Keratinocyte (primary cell): ENCODE data around the gene GALNT9. TPM values are rescaled to one million over a fixed set of nuclear protein-coding genes. Genes with fewer than 3 reads are reported as not detected.
"Not testable (repeated sequence)": the region's sequence is repeated elsewhere in the genome, so short reads cannot be mapped to it uniquely, and the experiment has no call there.

Experiments
- DNase-seq: peaks from one replicate; pipeline ENCODE4 v3.0.0-alpha.2; 2011; ENCODE audit warnings: low read depth, missing footprints, low spot score
- FAIRE-seq: peaks from 2 replicates; lab custom pipeline; 2011; peaks lifted over from hg19 to GRCh38; lab: Jason Lieb, UNC
- H2AFZ ChIP-seq: 2 replicates; pipeline ENCODE4 v1.6.0; 2012; ENCODE audit warnings: low read length, control low read depth, inconsistent platforms; ENCODE audit not compliant: control insufficient read depth
- H3K27ac ChIP-seq: 2 replicates; pipeline ENCODE4 v1.5.1; 2011; ENCODE audit warnings: low read length; ENCODE audit not compliant: control insufficient read depth, insufficient read depth
- H3K27me3 ChIP-seq: 3 replicates; pipeline ENCODE4 v1.6.0; 2011; ENCODE audit warnings: low read length; ENCODE audit not compliant: control insufficient read depth, insufficient read depth; ENCODE audit errors: extremely low read depth
- H3K36me3 ChIP-seq, 2 experiments: 2 replicates in 1 of 2; 3 replicates in 1 of 2; pipeline ENCODE4 v1.5.1; 2011; ENCODE audit warnings: low read length in 2 of 2, mild to moderate bottlenecking in 1 of 2; ENCODE audit not compliant: control insufficient read depth in 2 of 2, insufficient read depth in 2 of 2; ENCODE audit errors: extremely low read depth in 1 of 2
- H3K4me1 ChIP-seq: 3 replicates; pipeline ENCODE4 v1.5.1; 2011; ENCODE audit warnings: low read length; ENCODE audit not compliant: control insufficient read depth, insufficient read depth; ENCODE audit errors: extremely low read depth
- H3K4me2 ChIP-seq: 3 replicates; pipeline ENCODE4 v1.6.0; 2011; ENCODE audit warnings: low read depth, low read length; ENCODE audit not compliant: control insufficient read depth, insufficient read depth; ENCODE audit errors: extremely low read depth
- H3K4me3 ChIP-seq, 3 experiments: fragments of 200-600 bp in 1 of 3; sonication (generic) in 1 of 3; 2 replicates in 2 of 3; 3 replicates in 1 of 3; pipeline ENCODE4 v1.5.1; 2011 to 2016; ENCODE audit warnings: low read length in 3 of 3, mild to moderate bottlenecking in 3 of 3, control low read depth in 2 of 3, inconsistent platforms in 1 of 3, low read depth in 1 of 3, mixed read lengths in 1 of 3, mixed run types in 1 of 3, moderate library complexity in 1 of 3; ENCODE audit not compliant: control insufficient read depth in 2 of 3, insufficient read depth in 2 of 3; ENCODE audit errors: extremely low read depth in 1 of 3
- H3K79me2 ChIP-seq: 2 replicates; pipeline ENCODE4 v1.6.0; 2012; ENCODE audit warnings: low read length; ENCODE audit not compliant: control insufficient read depth, insufficient read depth
- H3K9ac ChIP-seq: 3 replicates; pipeline ENCODE4 v1.6.0; 2011; ENCODE audit warnings: low read length; ENCODE audit not compliant: control insufficient read depth, insufficient read depth; ENCODE audit errors: extremely low read depth
- H3K9me1 ChIP-seq: 3 replicates; pipeline ENCODE4 v1.6.0; 2011; ENCODE audit warnings: low read length; ENCODE audit not compliant: control insufficient read depth, insufficient read depth; ENCODE audit errors: extremely low read depth
- H3K9me3 ChIP-seq: 2 replicates; pipeline ENCODE4 v1.5.1; 2012; ENCODE audit warnings: low read depth, low read length; ENCODE audit not compliant: control insufficient read depth
- H4K20me1 ChIP-seq: 3 replicates; pipeline ENCODE4 v1.6.0; 2011; ENCODE audit warnings: low read length; ENCODE audit not compliant: control insufficient read depth, insufficient read depth; ENCODE audit errors: extremely low read depth
- EZH2 ChIP-seq: IDR thresholded peaks from one replicate; pipeline ENCODE4 v1.6.1; 2012; ENCODE audit warnings: inconsistent platforms, mild to moderate bottlenecking, low read length, moderate library complexity
- dilution Hi-C: fragments of 300-500 bp; cut with MboI; formaldehyde crosslinking; loops from one replicate; pipeline ENCODE4 v1.7.0; 2020; ENCODE audit warnings: low sequenced_read_pairs; ENCODE audit not compliant: extremely low pct_ligation_motif_present
- polyA plus RNA-seq, 5 experiments: library from polyadenylated mRNA; depleted of rRNA in 3 of 5; stranded (reverse) in 3 of 5; stranded (forward) in 1 of 5; unstranded in 1 of 5; fragments of >200 nt; gene quantifications; 1 replicate in 1 of 5; 2 replicates in 3 of 5; 3 replicates in 1 of 5; pipeline versions ENCODE4 v1.2.1 to v1.2.3, GENCODE V29; 2011 to 2012; ENCODE audit warnings: missing spikeins in 2 of 5, low read depth in 1 of 5, low replicate concordance in 1 of 5
- TF ChIP-seq, protein P1 (sequence below), 3 experiments: IDR thresholded peaks in 1 of 3; conservative IDR thresholded peaks in 1 of 3; optimal IDR thresholded peaks in 1 of 3; 2 replicates in 2 of 3; 3 replicates in 1 of 3; pipeline versions ENCODE3 to v1.5.1; 2011; ENCODE audit warnings: low read length in 3 of 3, mild to moderate bottlenecking in 3 of 3, moderate library complexity in 2 of 3, control low read depth in 1 of 3, inconsistent platforms in 1 of 3; ENCODE audit not compliant: insufficient read depth in 2 of 3; ENCODE audit errors: extremely low read depth in 1 of 3

GALNT9 gene
- polyA plus RNA-seq, 1 donor (not counting 4 experiments of a cell fraction or from before 2014, with no cell fraction given) = not detected

DNA sequence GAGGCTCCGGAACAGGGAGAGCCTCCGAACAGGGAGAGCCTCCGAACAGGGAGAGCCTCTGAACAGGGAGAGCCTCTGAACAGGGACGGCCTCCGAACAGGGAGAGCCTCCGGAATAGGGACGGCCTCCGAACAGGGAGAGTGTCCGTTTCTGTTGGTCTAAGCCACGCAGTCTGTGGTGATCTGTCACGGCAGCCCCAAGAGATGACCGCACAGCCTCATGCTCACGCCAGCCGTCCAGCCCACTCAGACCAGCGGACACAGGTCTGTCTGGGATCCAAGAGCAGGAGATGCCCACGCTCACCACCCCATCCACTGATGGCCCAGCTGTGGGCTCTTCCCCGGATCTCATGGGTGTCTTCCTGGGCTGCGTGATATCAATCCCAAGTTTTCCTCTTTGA, 33.3 kb downstream of the GALNT9 start:
- no peak overlapping the region for H3K4me3 ChIP-seq
- no peaks in the 10 kb centered on the region for H3K27me3 ChIP-seq
- H3K4me2 ChIP-seq = no peak overlapping the region
- no peaks in the 10 kb centered on the region for H3K9me1 ChIP-seq
- dilution Hi-C loops = no loop called here
- H3K27ac ChIP-seq = no peak overlapping the region
- no peaks in the 10 kb centered on the region for H3K36me3 ChIP-seq
- TF ChIP-seq, protein P1, sequence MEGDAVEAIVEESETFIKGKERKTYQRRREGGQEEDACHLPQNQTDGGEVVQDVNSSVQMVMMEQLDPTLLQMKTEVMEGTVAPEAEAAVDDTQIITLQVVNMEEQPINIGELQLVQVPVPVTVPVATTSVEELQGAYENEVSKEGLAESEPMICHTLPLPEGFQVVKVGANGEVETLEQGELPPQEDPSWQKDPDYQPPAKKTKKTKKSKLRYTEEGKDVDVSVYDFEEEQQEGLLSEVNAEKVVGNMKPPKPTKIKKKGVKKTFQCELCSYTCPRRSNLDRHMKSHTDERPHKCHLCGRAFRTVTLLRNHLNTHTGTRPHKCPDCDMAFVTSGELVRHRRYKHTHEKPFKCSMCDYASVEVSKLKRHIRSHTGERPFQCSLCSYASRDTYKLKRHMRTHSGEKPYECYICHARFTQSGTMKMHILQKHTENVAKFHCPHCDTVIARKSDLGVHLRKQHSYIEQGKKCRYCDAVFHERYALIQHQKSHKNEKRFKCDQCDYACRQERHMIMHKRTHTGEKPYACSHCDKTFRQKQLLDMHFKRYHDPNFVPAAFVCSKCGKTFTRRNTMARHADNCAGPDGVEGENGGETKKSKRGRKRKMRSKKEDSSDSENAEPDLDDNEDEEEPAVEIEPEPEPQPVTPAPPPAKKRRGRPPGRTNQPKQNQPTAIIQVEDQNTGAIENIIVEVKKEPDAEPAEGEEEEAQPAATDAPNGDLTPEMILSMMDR (optimal IDR thresholded peaks at IDR 0.05 in 1 of 3, IDR thresholded peaks at IDR 0.05 in 1 of 3, conservative IDR thresholded peaks at IDR 0.05 in 1 of 3; ENCODE audit: extremely low read depth in 1 of 3, insufficient read depth in 2 of 3, low read length in 3 of 3) = no peak
- TF ChIP-seq EZH2 = no peak
- FAIRE-seq (no peak), DNase-seq (no peak)
- H3K9ac ChIP-seq = no peak overlapping the region
- H2AFZ ChIP-seq = no peak overlapping the region
- H3K9me3 ChIP-seq = peaks cover 13% of the 10 kb centered on the region
- no peaks in the 10 kb centered on the region for H3K79me2 ChIP-seq
- no peaks in the 10 kb centered on the region for H4K20me1 ChIP-seq
- no peaks in the 10 kb centered on the region for H3K4me1 ChIP-seq

DNA sequence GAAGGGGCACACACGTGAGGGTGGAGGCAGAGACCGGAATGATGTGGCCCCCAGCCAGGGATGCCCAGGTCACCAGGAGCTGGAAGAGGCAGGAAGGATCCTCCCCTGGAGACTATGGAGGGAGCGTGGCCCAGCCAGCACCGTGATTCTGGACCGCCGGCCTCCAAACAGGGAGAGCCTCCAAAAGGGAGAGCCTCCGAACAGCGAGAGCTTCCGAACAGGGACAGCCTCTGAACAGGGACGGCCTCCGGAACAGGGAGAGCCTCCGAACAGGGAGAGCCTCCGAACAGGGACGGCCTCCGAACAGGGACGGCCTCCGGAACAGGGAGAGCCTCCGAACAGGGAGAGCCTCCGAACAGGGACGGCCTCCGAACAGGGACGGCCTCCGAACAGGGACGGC, 33.8 kb downstream of the GALNT9 start:
- H3K9me1 ChIP-seq, H3K4me2 ChIP-seq, DNase-seq, FAIRE-seq, H3K4me1 ChIP-seq, H2AFZ ChIP-seq, H3K9ac ChIP-seq, H4K20me1 ChIP-seq, dilution Hi-C loops, H3K36me3 ChIP-seq, H3K79me2 ChIP-seq, H3K27ac ChIP-seq, H3K4me3 ChIP-seq, H3K27me3 ChIP-seq: not testable (repeated sequence)
- H3K9me3 ChIP-seq = peaks cover 13% of the 10 kb centered on the region

DNA sequence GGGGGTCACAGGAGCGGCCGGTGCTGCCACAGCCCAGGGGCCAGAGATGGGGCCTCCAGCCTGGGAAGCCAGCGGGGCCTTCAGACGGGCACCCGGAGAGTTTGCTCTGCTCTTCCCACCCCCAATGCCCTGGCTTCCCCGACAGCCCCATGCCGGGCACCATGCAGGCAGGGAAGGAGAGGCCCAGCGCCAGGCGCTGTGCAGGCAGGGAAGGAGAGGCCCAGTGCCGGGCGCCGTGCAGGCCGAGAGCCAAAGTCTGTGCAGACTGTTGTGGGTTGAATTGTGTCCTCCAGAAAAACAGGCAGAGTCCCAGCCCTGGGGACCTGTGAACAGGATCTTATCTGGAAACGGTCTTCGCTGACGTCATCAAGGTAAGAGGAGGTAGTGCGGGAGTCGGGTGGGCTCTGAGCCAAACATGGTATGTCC, 34.3 kb downstream of the GALNT9 start:
- H3K4me3 ChIP-seq = no peak overlapping the region
- no peaks in the 10 kb centered on the region for H4K20me1 ChIP-seq
- TF ChIP-seq, protein P1 (optimal IDR thresholded peaks at IDR 0.05 in 1 of 3, IDR thresholded peaks at IDR 0.05 in 1 of 3, conservative IDR thresholded peaks at IDR 0.05 in 1 of 3; ENCODE audit: extremely low read depth in 1 of 3, insufficient read depth in 2 of 3, low read length in 3 of 3) = no peak
- no peak for TF ChIP-seq EZH2
- H3K9me3 ChIP-seq = peaks cover 16% of the 10 kb centered on the region
- H3K27ac ChIP-seq = no peak overlapping the region
- FAIRE-seq (no peak), DNase-seq (no peak)
- H3K79me2 ChIP-seq = no peaks in the 10 kb centered on the region
- H2AFZ ChIP-seq = no peak overlapping the region
- no peaks in the 10 kb centered on the region for H3K36me3 ChIP-seq
- H3K4me2 ChIP-seq = no peak overlapping the region
- no peaks in the 10 kb centered on the region for H3K9me1 ChIP-seq
- dilution Hi-C loops = no loop called here
- H3K4me1 ChIP-seq = no peaks in the 10 kb centered on the region
- no peak overlapping the region for H3K9ac ChIP-seq
- H3K27me3 ChIP-seq = no peaks in the 10 kb centered on the region
